ENCODE results near the gene GALT.

DNA sequence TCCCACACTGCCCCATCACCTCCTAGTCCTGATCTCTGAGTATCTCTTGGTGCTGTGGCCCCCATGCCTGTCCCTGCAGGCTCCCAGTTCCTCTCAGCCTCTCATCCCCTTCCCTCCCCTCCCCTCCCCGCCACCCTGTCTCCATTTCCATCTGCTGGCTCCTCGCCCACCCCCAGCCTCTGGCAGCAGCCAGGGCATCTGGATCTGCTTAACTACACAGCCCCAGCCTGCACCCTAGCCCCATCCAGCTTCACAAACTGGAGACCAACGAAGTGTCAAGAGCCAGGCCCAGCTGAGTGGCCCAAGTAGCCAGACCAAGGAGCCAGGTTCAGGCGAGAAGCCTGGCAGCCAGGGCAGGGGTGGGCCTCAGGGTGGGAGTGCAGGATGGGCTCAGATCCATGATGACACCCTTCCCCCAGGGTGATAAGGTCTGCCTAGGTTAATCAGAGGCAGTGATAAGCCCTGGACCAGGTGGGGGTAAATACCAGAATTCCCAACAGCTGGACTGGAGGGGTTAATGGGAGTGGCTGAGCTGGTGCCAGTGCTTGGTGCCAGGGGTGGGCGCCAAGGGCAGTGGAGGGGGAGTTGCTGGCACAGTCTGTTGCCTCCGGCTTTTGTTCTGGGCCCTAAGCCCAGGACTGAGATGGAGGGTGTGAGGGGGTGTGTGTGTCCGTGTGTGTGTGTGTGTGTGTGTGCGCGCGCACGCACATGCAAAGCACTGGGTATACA lies 8.0 kb downstream of the GALT start:
- no peak for TF ChIP-seq CTCF (IDR thresholded peaks at IDR 0.05; ENCODE audit: insufficient read depth, low read length, poor library complexity, severe bottlenecking)
- no peak for TF ChIP-seq EZH2phosphoT487 (conservative IDR thresholded peaks at IDR 0.05; ENCODE audit: low read length)
